Measurements from ENCODE around the gene FAM3C. TPM values are rescaled to one million over a fixed set of nuclear protein-coding genes. Genes with fewer than 3 reads are reported as not detected.
"Not testable (repeated sequence)": the region's sequence is repeated elsewhere in the genome, so short reads cannot be mapped to it uniquely, and the experiment has no call there.

FAM3C gene
- 10 to 100 TPM; 45.9 to 69.8 TPM for total RNA-seq

GRCh38 chr7:121395961-121396757 is at the start of gene FAM3C:
Gene FAM3C, minus strand, starts transcription at chr7:121396308. Its CDS starts 13,339 bp downstream, at chr7:121382969.
- peak; percentile 98 to 99 for TF ChIP-seq CTCF (IDR thresholded peaks at IDR 0.05)
- H3K27me3 ChIP-seq, result no peaks in the 10 kb centered on the region
- H3K36me3 ChIP-seq, result no peaks in the 10 kb centered on the region
- H3K4me1 ChIP-seq, result peaks cover 0 to 16% of the 10 kb centered on the region in 2 donors
- DNase-seq (ENCODE audit: low spot score), result peak; percentile 84
- H3K27ac ChIP-seq, result peak within 1 kb of the TSS; percentile 85 to 87
- H3K4me3 ChIP-seq, result peak within 1 kb of the TSS; percentile 72 to 92
- H3K9me3 ChIP-seq, result no peaks in the 10 kb centered on the region

- DNase-seq (ENCODE audit: low spot score), result no peak
- Histone ChIP-seq H3K9me3 (no peaks in the 10 kb centered on the region), H3K36me3 (no peaks in the 10 kb centered on the region), H3K27me3 (no peaks in the 10 kb centered on the region), H3K27ac (no peak overlapping the region), H3K4me3 (no peak overlapping the region), H3K4me1 (peaks cover 0 to 9% of the 10 kb centered on the region in 2 donors)
- TF ChIP-seq CTCF (IDR thresholded peaks at IDR 0.05), result no peak
Observed at GRCh38 chr7:121442845-121443244, 46.7 kb upstream of the FAM3C start.

GRCh38 chr7:121440857-121441503 is 44.9 kb upstream of the FAM3C start:
- H3K27me3 ChIP-seq, result no peaks in the 10 kb centered on the region
- peaks cover 0 to 12% of the 10 kb centered on the region in 2 donors for H3K4me1 ChIP-seq
- no peak for TF ChIP-seq CTCF (IDR thresholded peaks at IDR 0.05)
- H3K27ac ChIP-seq, result no peak overlapping the region
- no peak for DNase-seq (ENCODE audit: low spot score)
- H3K36me3 ChIP-seq, result no peaks in the 10 kb centered on the region
- H3K9me3 ChIP-seq, result no peaks in the 10 kb centered on the region
- H3K4me3 ChIP-seq, result no peak overlapping the region

- TF ChIP-seq CTCF (IDR thresholded peaks at IDR 0.05), result peak in 1 of 2 donors; percentile 33
- H3K36me3 ChIP-seq, H3K9me3 ChIP-seq, H3K27me3 ChIP-seq: not testable (repeated sequence)
- Histone ChIP-seq H3K27ac (peak overlapping the region; percentile 1 to 58), H3K4me1 (peaks cover 0 to 12% of the 10 kb centered on the region in 2 donors), H3K4me3 (peak overlapping the region in 1 of 2 donors; percentile 33)
- DNase-seq (ENCODE audit: low spot score), result peak; percentile 83
Observed at GRCh38 chr7:121438043-121438955, 42.2 kb upstream of the FAM3C start.

GRCh38 chr7:121437470-121437869 is 41.4 kb upstream of the FAM3C start:
- Histone ChIP-seq H3K27me3 (no peaks in the 10 kb centered on the region), H3K27ac (no peak overlapping the region), H3K9me3 (no peaks in the 10 kb centered on the region), H3K4me1 (peaks cover 0 to 12% of the 10 kb centered on the region in 2 donors), H3K36me3 (no peaks in the 10 kb centered on the region), H3K4me3 (no peak overlapping the region)
- no peak for TF ChIP-seq CTCF (IDR thresholded peaks at IDR 0.05)
- DNase-seq (ENCODE audit: low spot score), result no peak

Data from right atrium auricular region (tissue), 2 donors.